Measurements from ENCODE around the gene ATP10D. TPM values are rescaled to one million over a fixed set of nuclear protein-coding genes. Genes with fewer than 3 reads are reported as not detected.

Gene ATP10D
- total RNA-seq = 10 to 100 TPM in 3 of 5 donors, 1 to 10 TPM in 2; 4.6 to 72.9 (median 20.9) TPM
- 1 to 10 TPM; 1.5 to 4.9 (median 2.2) TPM for polyA plus RNA-seq
- long read RNA-seq, donor 1 = 0 reads
- long read RNA-seq, donor 2, partial matches to known transcripts = 0 of 2 reads
- long read RNA-seq, donor 2, other reads (novel, unspliced or antisense) = 0 of 2 reads
- long read RNA-seq, donor 3, partial matches to known transcripts = 0 of 1 reads
- long read RNA-seq, donor 3, other reads (novel, unspliced or antisense) = 0 of 1 reads
- long read RNA-seq, donor 4 = 0 reads
- long read RNA-seq, donor 5 = 0 reads
- long read RNA-seq, donor 6 = 0 reads
- long read RNA-seq, donor 7, partial matches to known transcripts = 0 of 4 reads
- long read RNA-seq, donor 7, other reads (novel, unspliced or antisense) = 0 of 4 reads
- long read RNA-seq, donor 8 = 0 reads
- long read RNA-seq, donor 9, partial matches to known transcripts = 0 of 1 reads
- long read RNA-seq, donor 9, other reads (novel, unspliced or antisense) = 0 of 1 reads
- long read RNA-seq, donor 10 = 0 reads

DNA sequence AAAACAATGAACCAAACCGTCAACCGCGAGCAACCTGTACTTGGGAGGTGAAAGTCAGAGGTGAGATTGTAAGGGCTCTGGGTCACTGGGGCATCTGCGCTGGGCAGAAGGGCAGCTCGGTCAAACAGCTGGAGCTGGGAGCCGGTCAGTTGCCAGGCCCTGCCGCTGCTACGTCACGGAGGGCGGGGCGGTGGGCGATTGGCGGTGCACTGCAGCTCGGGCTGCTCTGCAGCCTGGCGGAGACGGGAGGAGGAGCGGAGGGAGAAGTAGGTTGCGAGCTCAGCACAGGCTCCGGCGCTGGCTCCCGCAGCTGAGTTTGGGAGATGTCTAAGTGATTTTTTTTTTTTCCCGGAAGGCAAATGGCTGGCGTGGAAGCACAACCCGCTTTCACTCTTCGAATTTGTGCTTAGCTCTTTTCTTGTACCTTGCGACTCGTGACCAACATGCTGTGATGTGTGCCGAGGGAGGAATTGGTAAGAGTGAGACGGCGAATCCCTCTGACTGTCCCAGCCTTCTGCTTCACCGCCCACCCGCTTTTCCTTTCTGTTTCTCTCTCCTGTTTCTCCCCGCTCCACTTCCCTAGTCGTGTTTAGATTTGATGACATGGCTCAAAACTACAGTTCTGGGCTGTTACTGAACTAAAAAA, at the start of gene ATP10D:
Gene ATP10D, plus strand, starts transcription at position 229 of the 646 bp plus-strand sequence. CDS start 27,266 bp downstream, outside the sequence.
- Histone ChIP-seq H3K27ac (peak within 1 kb of the TSS; percentile 86 to 95 (median 94)), H3K4me3 (peak within 1 kb of the TSS; percentile 53 to 63 (median 58)), H3K36me3 (no peaks in the 10 kb centered on the region), H3K4me1 (peaks cover 0 to 51% (median 18%) of the 10 kb centered on the region in 4 donors), H3K9me3 (no peaks in the 10 kb centered on the region), H3K27me3 (no peaks in the 10 kb centered on the region)
- 0 to 1% (median 1%) methylated on average over 34 of the region's 34 CpGs for WGBS, 5 donors
- TF ChIP-seq EP300 (IDR thresholded peaks at IDR 0.05) (no peak), POLR2A (IDR thresholded peaks at IDR 0.05) (peak in 2 of 4 donors; percentile 77 to 84), POLR2AphosphoS5 (IDR thresholded peaks at IDR 0.05) (peak; percentile 91 to 96 (median 96))
- TF ChIP-seq, protein P1, sequence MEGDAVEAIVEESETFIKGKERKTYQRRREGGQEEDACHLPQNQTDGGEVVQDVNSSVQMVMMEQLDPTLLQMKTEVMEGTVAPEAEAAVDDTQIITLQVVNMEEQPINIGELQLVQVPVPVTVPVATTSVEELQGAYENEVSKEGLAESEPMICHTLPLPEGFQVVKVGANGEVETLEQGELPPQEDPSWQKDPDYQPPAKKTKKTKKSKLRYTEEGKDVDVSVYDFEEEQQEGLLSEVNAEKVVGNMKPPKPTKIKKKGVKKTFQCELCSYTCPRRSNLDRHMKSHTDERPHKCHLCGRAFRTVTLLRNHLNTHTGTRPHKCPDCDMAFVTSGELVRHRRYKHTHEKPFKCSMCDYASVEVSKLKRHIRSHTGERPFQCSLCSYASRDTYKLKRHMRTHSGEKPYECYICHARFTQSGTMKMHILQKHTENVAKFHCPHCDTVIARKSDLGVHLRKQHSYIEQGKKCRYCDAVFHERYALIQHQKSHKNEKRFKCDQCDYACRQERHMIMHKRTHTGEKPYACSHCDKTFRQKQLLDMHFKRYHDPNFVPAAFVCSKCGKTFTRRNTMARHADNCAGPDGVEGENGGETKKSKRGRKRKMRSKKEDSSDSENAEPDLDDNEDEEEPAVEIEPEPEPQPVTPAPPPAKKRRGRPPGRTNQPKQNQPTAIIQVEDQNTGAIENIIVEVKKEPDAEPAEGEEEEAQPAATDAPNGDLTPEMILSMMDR (IDR thresholded peaks at IDR 0.05) = peak in 1 of 7 experiments; percentile 26
- intact Hi-C loops (cut with DNase I; ENCODE audit: low total_unique reads) = no loop called here
- DNase-seq = peak; percentile 96 to 98

DNA sequence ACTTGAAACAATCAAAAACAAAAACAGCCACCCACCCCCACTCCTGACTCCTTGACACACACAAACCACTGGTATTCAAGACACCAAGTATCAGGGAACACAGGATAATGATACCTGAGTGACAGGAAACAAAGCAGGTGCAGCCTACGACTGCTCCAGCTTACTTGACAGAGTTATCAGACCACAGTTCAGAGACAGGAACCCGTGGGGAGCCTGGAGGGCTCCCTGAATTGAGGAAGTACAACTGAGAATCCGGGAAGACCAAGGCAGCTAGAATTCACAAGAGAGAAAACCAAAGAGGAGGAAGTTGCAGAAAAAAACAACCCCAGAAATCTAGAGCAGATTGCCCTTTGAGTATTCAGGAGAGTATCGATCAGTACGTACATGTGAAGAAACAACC, 42.1 kb upstream of the ATP10D start:
- no peak overlapping the region for H3K4me3 ChIP-seq
- H3K4me1 ChIP-seq = no peaks in the 10 kb centered on the region
- TF ChIP-seq, protein P1 (IDR thresholded peaks at IDR 0.05) = no peak
- TF ChIP-seq EP300 (IDR thresholded peaks at IDR 0.05) (no peak), POLR2AphosphoS5 (IDR thresholded peaks at IDR 0.05) (no peak), POLR2A (IDR thresholded peaks at IDR 0.05) (no peak)
- 68 to 80% (median 78%) methylated on average over 5 of the region's 5 CpGs for WGBS, 5 donors
- no peak for DNase-seq
- intact Hi-C loops (cut with DNase I; ENCODE audit: low total_unique reads) = no loop called here
- no peak overlapping the region for H3K27ac ChIP-seq
- H3K27me3 ChIP-seq = no peaks in the 10 kb centered on the region
- no peaks in the 10 kb centered on the region for H3K9me3 ChIP-seq
- H3K36me3 ChIP-seq = no peaks in the 10 kb centered on the region

DNA sequence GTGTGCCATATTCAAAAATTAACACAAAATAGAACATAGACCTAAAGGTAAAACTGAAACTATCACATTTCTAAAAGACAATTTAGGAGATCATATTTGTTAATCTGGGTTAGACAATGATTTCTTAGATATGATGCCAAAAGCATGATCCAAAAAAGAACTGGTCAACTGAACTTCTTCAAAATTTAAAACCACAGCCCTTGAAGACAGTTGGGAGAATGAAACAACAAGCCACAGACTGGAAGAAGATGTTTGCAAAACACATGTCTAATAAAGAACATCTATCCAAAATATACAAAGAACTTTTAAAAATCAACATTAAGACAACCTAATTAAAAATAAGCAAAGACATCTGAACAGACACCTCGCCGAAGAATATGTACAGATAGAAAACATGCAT, 41.0 kb upstream of the ATP10D start:
- 87 to 98% (median 94%) methylated on average over 2 of the region's 2 CpGs for WGBS, 5 donors
- intact Hi-C loops (cut with DNase I; ENCODE audit: low total_unique reads) = no loop called here

DNA sequence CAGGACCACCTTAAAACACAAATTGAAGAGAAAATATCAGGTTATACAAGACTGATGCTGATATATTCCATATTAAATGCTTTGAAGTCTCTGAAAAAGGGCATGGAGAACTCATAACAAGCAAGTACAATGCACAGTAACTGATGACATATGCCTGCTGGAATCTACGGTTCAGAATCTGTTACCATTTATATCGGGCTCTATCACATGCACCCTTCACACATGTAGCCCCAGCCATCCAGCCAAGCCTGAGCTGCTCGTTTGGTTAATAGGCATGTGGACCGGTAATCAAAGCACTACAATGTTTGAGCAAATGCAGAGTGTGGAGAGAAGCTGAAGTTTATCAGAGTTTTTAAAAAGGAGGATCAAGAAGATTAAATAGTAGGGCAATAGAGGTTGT, 33.4 kb upstream of the ATP10D start:
- H3K4me1 ChIP-seq = no peaks in the 10 kb centered on the region
- no peaks in the 10 kb centered on the region for H3K27me3 ChIP-seq
- TF ChIP-seq POLR2A (IDR thresholded peaks at IDR 0.05) (no peak), POLR2AphosphoS5 (IDR thresholded peaks at IDR 0.05) (no peak), EP300 (IDR thresholded peaks at IDR 0.05) (no peak)
- TF ChIP-seq, protein P1 (IDR thresholded peaks at IDR 0.05) = no peak
- intact Hi-C loops (cut with DNase I; ENCODE audit: low total_unique reads) = no loop called here
- H3K9me3 ChIP-seq = no peaks in the 10 kb centered on the region
- 54 to 70% (median 68%) methylated on average over 4 of the region's 4 CpGs for WGBS, 5 donors
- H3K27ac ChIP-seq = no peak overlapping the region
- DNase-seq = no peak
- H3K4me3 ChIP-seq = no peak overlapping the region
- H3K36me3 ChIP-seq = peaks cover 15 to 71% (median 59%) of the 10 kb centered on the region in 4 donors

More for the DNA sequence above, 41.0 kb upstream of the ATP10D start:
- TF ChIP-seq POLR2AphosphoS5 (IDR thresholded peaks at IDR 0.05) (no peak), POLR2A (IDR thresholded peaks at IDR 0.05) (no peak), EP300 (IDR thresholded peaks at IDR 0.05) (no peak)
- TF ChIP-seq, protein P1 (IDR thresholded peaks at IDR 0.05) = no peak
- Histone ChIP-seq H3K36me3 (no peaks in the 10 kb centered on the region), H3K27ac (no peak overlapping the region), H3K9me3 (no peaks in the 10 kb centered on the region), H3K4me3 (no peak overlapping the region), H3K27me3 (no peaks in the 10 kb centered on the region), H3K4me1 (no peaks in the 10 kb centered on the region)
- no peak for DNase-seq
